Osteocyte (in vitro differentiated cells): ENCODE measurements around the gene TLK2. TPM values are rescaled to one million over a fixed set of nuclear protein-coding genes. Genes with fewer than 3 reads are reported as not detected.
"Not testable (repeated sequence)": the region's sequence is repeated elsewhere in the genome, so short reads cannot be mapped to it uniquely, and the experiment has no call there.

Experiments
- DNase-seq: peaks from one replicate; pipeline ENCODE4 v3.0.0; 2021; ENCODE audit warnings: mixed read lengths; ENCODE audit not compliant: unreplicated experiment; ENCODE audit errors: extremely low spot score
- H3K27ac Mint-ChIP-seq: one replicate; pipeline ENCODE4 v1.8.0; 2021; ENCODE audit warnings: mild to moderate bottlenecking, mixed read lengths; ENCODE audit not compliant: unreplicated experiment
- H3K27me3 Mint-ChIP-seq: one replicate; pipeline ENCODE4 v1.8.0; 2021; ENCODE audit warnings: mixed read lengths; ENCODE audit not compliant: unreplicated experiment
- H3K36me3 Mint-ChIP-seq: one replicate; pipeline ENCODE4 v1.8.0; 2021; ENCODE audit warnings: mixed read lengths; ENCODE audit not compliant: unreplicated experiment
- H3K4me1 Mint-ChIP-seq: one replicate; pipeline ENCODE4 v1.8.0; 2021; ENCODE audit warnings: mixed read lengths; ENCODE audit not compliant: unreplicated experiment
- H3K4me3 Mint-ChIP-seq: one replicate; pipeline ENCODE4 v1.8.0; 2021; ENCODE audit warnings: mild to moderate bottlenecking, moderate library complexity, mixed read lengths; ENCODE audit not compliant: unreplicated experiment
- H3K9me3 Mint-ChIP-seq: one replicate; pipeline ENCODE4 v1.8.0; 2021; ENCODE audit warnings: mixed read lengths; ENCODE audit not compliant: unreplicated experiment
- CTCF ChIP-seq: fragments of 200-600 bp; sonication (generic); IDR thresholded peaks from 2 replicates; pipeline ENCODE4 v1.5.0; 2021; ENCODE audit warnings: antibody characterized with exemption, mild to moderate bottlenecking, moderate library complexity
- total RNA-seq: library from RNA; stranded (reverse); gene quantifications from 2 replicates; pipeline ENCODE4 v1.2.1, GENCODE V29; 2021

Gene TLK2
- total RNA-seq, 1 donor from 2014 or later, result 51.9 TPM

- H3K9me3 Mint-ChIP-seq, H3K27me3 Mint-ChIP-seq, DNase-seq, H3K36me3 Mint-ChIP-seq: not testable (repeated sequence)
- H3K27ac Mint-ChIP-seq, result peak overlapping the region; percentile 77
- H3K4me1 Mint-ChIP-seq, result peaks cover 15% of the 10 kb centered on the region
- peak; percentile 66 for TF ChIP-seq CTCF
- peak overlapping the region; percentile 58 for H3K4me3 Mint-ChIP-seq
These were observed 74.4 kb downstream of the TLK2 start for GRCh38 chr17:62552851-62553659.

- not testable (repeated sequence) for DNase-seq, H3K27me3 Mint-ChIP-seq, H3K4me3 Mint-ChIP-seq, H3K9me3 Mint-ChIP-seq
- H3K4me1 Mint-ChIP-seq, result peaks cover 36% of the 10 kb centered on the region
- peak overlapping the region; percentile 24 for H3K27ac Mint-ChIP-seq
- H3K36me3 Mint-ChIP-seq, result peaks cover 14% of the 10 kb centered on the region
These were observed 78.9 kb downstream of the TLK2 start for GRCh38 chr17:62557532-62557931.

- not testable (repeated sequence) for H3K9me3 Mint-ChIP-seq, H3K27me3 Mint-ChIP-seq, H3K4me3 Mint-ChIP-seq, DNase-seq
- Mint-ChIP-seq H3K27ac (peak overlapping the region; percentile 27), H3K36me3 (peaks cover 16% of the 10 kb centered on the region), H3K4me1 (peaks cover 34% of the 10 kb centered on the region)
These were observed 80.3 kb downstream of the TLK2 start for GRCh38 chr17:62558941-62559340.

- H3K9me3 Mint-ChIP-seq, DNase-seq, H3K4me3 Mint-ChIP-seq, H3K27ac Mint-ChIP-seq, H3K27me3 Mint-ChIP-seq: not testable (repeated sequence)
- peaks cover 42% of the 10 kb centered on the region for H3K4me1 Mint-ChIP-seq
- peaks cover 27% of the 10 kb centered on the region for H3K36me3 Mint-ChIP-seq
These were observed 82.3 kb downstream of the TLK2 start for GRCh38 chr17:62560971-62561370.

GRCh38 chr17:62562656-62563055, 84.0 kb downstream of the TLK2 start:
- Mint-ChIP-seq H3K9me3 (no peaks in the 10 kb centered on the region), H3K27me3 (no peaks in the 10 kb centered on the region), H3K36me3 (peaks cover 30% of the 10 kb centered on the region), H3K27ac (no peak overlapping the region), H3K4me3 (no peak overlapping the region), H3K4me1 (peaks cover 35% of the 10 kb centered on the region)
- DNase-seq, result no peak
- no peak for TF ChIP-seq CTCF

GRCh38 chr17:62565817-62566216, 87.2 kb downstream of the TLK2 start:
- no peak overlapping the region for H3K4me3 Mint-ChIP-seq
- peaks cover 31% of the 10 kb centered on the region for H3K4me1 Mint-ChIP-seq
- peaks cover 36% of the 10 kb centered on the region for H3K36me3 Mint-ChIP-seq
- DNase-seq, result no peak
- no peaks in the 10 kb centered on the region for H3K9me3 Mint-ChIP-seq
- H3K27me3 Mint-ChIP-seq, result no peaks in the 10 kb centered on the region
- H3K27ac Mint-ChIP-seq, result peak overlapping the region; percentile 80
- TF ChIP-seq CTCF, result no peak
